ENCODE data around the gene OR51A7.
"Not testable (repeated sequence)": the region's sequence is repeated elsewhere in the genome, so short reads cannot be mapped to it uniquely, and the experiment has no call there.

OR51A7 gene, protein sequence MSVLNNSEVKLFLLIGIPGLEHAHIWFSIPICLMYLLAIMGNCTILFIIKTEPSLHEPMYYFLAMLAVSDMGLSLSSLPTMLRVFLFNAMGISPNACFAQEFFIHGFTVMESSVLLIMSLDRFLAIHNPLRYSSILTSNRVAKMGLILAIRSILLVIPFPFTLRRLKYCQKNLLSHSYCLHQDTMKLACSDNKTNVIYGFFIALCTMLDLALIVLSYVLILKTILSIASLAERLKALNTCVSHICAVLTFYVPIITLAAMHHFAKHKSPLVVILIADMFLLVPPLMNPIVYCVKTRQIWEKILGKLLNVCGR

DNA sequence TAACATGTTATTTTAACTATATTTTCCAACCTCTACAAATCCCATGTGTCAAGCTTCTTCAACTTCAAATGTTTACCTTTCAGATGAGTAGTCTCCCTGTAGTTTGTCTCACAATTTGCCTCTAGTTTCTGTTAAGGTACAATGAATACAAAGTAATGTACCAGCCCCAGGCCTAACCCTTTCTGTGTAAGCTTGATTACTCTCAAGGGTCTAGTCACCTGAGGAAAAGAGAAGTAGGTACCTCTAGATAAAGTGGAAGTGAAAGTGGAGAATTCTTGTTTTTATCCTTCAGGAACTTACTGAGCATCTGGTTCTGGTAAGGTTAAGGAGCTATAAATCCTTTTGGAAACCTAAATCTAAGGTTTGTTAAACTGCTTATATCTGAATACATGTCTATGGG lies at the start of gene OR51A7:
TSS of gene OR51A7 (plus strand) at position 300 of the 400 bp plus-strand sequence. CDS start 3,587 bp downstream, outside the sequence.
- no peak for DNase-seq

DNA sequence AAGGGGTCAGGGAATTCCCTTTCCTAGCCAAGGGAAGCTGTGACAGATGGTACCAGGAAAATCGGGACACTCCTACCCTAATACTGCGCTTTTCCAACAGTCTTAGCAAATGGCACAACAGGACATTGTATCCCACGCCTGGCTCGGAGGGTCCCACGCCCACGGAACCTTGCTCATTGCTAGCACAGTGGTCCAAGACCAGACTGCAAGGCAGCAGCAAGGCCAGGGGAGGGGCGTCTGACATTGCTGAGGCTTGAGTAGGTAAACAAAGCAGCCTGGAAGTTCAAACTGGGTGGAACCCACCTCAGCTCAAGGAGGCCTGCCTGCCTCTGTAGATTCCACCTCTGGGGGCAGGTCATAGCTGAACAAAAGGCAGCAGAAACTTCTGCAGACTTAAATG lies 49.3 kb upstream of the OR51A7 start:
- not testable (repeated sequence) for DNase-seq

DNA sequence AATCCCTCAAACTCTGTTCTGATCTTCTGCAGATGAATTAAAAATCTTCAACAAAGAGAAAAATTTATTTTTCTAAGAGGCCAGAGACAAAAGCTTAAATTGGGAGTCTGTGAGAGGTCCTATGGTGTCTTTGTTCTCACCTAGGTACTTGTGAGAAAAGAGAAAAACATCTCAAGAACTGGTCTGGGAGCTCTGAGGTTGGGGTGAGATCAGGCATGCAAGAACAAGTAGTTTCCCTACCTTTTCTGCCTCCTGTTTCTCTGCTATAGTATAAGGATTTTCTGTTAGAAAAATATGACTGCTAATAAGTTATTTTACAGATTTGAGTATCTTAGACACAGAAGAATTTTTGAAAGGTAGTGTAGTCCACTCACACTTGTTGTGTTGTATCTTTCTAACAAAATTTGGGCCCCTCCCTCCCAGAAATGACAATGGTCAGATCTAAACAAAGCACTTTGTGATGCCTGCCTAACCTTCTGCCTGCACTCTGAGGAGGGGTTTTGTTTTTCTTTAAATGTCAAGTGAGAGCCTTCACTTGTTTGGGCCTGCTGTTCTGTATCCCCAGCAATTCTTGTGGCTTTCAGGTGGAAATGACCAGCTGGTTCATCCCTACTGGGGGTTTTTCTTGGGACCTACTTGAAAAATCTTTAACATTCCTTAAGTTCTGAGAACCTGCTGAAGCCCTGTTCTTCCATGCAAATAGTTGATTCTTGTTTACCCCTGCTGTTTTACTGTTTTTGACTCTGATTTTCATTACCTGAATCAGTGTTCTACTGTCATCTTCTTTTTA lies 40.9 kb upstream of the OR51A7 start:
- DNase-seq: no peak

DNA sequence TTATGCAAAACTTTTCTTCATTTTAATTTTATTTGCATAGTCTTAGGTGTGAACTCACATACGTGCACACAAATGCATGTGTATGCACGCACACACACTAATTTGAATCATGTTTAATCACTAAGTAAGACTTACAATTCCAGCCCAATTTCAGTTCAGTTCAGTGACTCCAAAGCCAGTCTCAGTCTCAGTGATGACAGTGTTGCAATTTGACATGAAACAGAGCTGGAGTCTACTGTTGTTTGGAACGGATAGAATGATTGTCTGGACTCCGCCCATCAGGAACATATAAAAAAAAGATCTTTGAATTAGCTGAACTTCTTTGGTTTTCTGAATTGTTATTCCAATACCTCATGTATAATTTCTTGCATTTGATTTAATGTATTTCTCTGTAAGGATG lies 39.7 kb upstream of the OR51A7 start:
- no peak for DNase-seq

DNA sequence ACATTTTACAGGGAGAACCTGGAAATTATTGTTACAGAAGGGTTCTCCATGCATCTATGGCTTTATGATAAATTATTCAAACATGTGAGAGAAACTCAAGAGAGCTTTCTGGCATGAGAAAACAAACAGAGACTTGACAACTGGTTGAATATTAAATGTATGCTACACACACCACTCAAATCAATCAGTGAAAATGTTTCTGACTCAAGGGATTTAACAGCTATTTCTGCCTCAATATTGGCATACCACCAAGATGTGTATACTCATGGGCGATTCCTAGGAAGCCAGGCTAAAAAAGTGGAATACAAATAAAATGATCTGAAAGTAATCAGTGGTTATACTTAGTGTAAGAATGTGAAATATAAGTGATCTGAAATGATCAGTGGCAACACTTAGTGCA lies 37.7 kb upstream of the OR51A7 start:
- DNase-seq: no peak

DNA sequence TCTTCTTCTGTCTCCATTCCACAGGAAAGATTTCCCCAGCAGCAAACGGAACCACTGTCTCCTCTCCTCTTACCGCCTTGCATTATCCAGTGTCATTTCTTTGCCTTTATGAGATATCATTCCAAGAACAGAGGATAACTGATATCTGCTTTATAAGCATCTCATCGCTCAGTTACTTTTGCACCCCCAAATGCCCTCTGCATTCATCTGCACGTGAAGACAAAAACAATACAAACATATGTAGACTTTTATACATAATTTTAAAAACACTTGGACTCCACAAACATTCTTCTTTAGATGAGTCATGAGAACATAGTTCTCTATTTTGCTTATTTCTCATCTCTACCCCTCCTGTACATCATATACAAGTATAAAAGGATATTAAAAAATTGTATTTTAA lies 22.4 kb upstream of the OR51A7 start:
- DNase-seq: no peak

DNA sequence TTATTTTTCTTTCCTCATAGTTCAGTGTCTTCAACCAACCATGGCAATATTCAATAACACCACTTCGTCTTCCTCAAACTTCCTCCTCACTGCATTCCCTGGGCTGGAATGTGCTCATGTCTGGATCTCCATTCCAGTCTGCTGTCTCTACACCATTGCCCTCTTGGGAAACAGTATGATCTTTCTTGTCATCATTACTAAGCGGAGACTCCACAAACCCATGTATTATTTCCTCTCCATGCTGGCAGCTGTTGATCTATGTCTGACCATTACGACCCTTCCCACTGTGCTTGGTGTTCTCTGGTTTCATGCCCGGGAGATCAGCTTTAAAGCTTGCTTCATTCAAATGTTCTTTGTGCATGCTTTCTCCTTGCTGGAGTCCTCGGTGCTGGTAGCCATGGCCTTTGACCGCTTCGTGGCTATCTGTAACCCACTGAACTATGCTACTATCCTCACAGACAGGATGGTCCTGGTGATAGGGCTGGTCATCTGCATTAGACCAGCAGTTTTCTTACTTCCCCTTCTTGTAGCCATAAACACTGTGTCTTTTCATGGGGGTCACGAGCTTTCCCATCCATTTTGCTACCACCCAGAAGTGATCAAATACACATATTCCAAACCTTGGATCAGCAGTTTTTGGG lies 21.6 kb upstream of the OR51A7 start, which contains the start of gene OR51T1:
TSS of gene OR51T1 (plus strand) at position 41 of the 641 bp plus-strand sequence. CDS start at position 41, 0 bp downstream.
- DNase-seq: no peak

DNA sequence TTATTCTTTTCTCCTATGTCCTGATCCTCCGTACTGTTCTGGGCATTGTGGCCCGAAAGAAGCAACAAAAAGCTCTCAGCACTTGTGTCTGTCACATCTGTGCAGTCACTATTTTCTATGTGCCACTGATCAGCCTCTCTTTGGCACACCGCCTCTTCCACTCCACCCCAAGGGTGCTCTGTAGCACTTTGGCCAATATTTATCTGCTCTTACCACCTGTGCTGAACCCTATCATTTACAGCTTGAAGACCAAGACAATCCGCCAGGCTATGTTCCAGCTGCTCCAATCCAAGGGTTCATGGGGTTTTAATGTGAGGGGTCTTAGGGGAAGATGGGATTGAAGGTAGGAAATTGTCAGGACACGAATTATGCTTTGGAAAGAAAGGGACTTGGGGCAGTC lies 21.0 kb upstream of the OR51A7 start:
- DNase-seq: no peak

DNA sequence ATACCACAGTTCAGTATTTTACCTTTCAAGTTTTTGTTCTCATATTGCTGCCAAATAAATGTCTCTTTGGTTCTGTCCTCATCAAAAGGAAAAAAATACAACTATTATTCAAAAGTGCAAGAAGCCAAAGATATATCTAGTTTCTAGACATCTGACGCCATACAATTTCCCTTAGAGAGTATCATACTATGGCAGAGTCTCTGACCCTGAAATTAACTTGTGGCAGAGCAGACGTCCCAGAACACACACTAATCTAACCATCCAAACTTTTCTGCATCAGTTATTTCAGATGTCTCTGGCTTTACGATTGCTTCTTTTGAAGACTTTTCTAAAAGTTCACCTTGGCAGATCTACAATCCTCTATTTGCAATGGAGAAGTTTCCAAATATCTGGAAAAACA lies 19.2 kb upstream of the OR51A7 start:
- DNase-seq: no peak

DNA sequence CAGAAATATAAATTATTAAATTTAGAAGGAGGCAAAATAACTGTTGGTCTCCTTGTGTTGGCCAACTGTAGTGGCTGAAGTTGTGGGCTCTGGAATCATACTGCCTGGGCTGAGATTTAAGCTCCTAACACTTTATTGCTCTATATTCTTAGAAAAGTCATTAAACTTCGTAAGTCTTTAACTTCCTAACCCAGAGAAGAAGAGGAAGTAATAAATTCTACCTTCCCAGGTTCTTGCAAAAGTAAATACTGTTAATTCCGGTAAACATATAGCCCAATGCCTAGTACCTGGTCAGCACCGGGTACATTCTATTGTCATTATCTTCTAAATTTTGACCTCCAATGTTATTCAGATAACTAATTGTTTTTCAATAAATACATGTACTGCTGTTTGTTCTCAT lies 17.4 kb upstream of the OR51A7 start:
- no peak for DNase-seq

DNA sequence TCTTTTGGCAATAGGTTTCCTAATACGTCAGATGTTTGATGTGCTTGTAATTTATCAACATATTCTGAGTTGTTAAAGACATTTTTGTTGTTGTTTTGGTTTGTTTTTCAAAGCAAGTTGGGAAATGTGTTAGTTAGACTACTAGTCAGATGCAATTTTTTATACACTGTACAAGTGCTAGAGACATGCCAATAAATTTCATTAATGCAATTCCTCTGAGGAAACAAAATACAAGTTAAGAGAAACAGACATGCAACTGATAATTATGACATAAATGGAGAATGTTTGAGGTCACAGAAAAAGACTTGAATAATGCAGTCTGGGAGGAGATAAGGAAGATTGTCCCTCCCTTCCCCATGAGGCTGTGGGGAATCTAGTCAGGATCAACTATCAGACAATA lies 16.0 kb upstream of the OR51A7 start:
- DNase-seq: no peak

DNA sequence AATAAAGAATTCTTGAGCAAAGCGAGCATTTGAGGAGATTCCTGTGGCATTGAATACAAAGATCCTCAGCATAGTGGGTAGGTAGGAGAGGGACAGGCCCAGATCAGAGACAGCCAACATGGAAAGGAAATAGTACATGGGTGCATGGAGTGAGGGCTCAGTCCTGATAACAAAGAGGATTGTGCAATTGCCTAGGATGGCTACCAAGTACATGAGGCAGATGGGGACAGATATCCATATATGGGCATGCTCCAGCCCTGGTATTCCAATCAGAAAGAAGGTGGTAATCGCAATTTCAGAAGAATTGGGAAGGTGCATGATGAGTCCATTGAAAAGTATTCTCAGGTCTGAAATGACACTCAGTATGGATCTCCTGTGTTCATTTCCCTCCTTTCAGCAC lies 13.3 kb upstream of the OR51A7 start:
- DNase-seq: no peak

DNA sequence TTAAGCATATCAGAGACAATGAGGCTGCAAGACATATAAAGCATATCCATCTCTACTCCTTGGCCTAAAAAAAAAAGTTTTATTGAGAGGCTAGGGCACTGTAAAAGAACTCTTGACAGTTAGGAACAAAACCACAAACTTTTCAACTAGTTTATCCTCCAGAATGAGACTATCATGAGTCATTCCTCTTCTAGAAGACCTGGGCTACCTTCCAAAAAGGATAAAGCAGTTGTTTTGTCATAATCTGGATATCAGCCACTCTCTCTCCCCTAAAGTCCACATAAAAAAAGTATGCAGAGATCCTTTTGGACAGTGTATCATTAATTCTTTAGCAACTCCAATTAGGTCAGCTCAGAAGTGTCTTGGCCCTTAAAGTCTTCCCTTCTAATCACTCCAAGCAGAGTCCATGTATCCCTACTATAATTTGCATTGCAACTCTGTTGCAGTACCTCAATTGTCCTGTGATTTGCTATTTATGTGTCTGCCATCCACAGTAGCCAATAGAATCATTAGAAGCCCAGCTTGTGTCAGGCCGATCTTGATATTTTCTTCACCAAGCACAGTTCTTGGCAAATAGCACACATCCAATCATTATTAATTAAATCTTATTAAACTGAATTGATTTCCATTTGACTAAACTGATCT lies 11.5 kb upstream of the OR51A7 start:
- DNase-seq: peak; percentile 50

DNA sequence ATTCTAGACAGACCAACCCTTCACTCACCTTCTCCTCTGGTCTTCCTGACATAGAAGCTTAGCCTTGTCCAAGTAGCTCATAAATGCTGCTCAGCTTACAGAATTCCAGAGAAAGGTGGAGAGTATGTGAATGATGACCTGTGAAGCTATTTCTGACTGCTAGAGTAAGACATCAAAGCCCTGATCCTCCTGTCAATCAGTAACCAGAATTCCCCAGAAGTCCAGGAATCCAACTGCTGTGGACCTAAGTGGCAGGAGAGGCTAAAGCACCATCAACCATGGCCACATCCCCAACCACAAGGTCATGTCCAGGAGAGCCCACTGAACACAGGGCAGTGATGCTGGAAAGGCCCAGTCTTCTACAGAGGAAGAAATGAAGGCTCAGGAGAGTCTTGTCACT lies 13.0 kb downstream of the OR51A7 start:
- no peak for DNase-seq

DNA sequence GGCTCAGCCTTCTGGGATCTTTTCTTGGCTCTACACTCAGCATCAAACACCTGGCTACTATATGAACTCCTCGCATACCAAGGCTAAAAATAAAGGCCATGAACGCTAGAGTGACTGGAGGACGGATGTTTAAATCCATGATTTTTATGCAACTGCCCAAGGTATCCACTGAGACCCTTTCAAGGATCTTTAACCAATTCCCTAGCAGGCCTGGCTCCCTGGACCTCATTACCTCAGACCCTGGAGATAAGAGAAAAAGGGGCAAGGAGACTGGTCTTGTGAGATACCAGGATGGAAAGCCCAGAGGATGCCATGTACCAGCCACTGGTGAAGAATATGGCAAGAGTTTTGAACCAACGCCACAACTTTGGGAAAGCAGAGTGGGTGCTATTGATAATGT lies 15.7 kb downstream of the OR51A7 start, which contains the start of gene OR51G2:
TSS of gene OR51G2 (minus strand) at position 101 of the 400 bp plus-strand sequence. CDS start 3,687 bp downstream, outside the sequence.
- no peak for DNase-seq

DNA sequence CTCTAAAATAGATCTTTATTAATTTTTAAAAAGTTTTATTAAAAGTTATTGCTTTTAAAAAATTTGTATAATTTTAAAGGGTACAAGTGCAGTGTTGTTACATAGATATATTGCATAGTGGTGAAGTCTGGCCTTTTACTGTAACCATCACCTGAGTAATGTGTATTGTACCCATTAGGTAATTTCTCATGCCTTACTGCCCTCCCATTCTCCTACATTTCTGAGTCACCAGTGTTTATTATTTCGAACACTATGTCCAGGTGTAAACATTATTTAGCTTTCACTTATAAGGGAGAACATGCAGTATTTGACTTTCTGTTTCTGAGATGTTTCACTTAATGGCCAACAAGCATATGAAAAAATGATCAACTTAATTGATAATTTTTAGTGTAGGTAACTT lies 18.2 kb downstream of the OR51A7 start:
- DNase-seq: no peak

DNA sequence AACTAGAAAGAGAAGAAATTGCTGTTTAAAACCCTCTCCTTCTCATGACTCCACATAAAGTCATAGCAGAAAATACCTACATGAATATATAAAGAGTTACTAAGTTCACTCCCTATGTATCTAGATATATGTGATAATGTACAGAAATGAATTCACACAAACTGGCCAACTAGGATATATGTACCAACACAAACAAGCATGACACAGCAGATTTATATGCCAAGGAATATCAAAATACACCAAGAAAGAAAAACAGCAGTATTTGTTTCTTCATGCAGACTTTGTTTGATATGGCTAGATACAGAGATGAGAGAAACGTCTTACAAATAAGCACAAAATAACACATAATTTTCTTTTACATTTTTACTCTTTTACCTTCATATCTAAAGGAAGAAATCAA lies 18.7 kb downstream of the OR51A7 start:
- no peak for DNase-seq

DNA sequence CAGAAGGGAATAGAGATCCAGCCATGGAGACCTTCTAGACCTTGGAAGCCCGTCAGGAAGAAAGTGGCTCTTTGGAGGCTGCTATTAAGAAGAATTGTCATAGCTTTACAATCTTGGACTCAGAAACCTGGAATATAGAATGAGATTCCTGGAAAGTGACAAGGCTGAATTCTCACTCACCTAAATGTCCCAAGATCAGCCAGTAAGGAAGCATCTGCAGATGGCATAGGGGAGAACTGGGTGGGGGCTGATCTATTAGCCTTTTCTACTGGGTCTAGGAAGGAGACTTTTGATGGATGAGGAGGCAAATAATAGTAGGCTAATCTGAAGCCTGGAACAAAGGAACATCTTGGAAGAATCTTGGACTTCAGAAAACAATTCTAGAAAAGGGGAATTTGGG lies 20.7 kb downstream of the OR51A7 start, which contains the start of gene OR51G1:
TSS of gene OR51G1 (minus strand) at position 101 of the 400 bp plus-strand sequence. CDS start at position 101, 0 bp downstream.
- DNase-seq: no peak

DNA sequence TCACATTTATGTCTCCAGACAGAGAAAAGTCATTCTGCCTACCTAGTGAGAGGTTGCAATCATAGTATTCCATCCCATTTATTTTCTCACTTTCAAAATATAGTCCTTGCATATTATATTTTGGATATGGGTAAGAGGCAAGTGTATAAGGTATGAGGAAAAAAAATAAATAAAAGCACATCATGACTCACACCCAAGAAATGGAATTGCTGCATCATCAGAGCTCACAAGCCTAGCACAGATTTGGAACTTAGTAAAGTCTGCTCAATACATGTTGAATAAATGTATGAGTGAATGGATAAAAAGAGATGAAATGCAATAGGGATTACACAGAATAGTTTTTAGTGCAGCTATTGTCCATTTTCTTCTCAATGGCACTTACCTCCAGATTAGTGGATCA lies 23.0 kb downstream of the OR51A7 start:
- DNase-seq: no peak

DNA sequence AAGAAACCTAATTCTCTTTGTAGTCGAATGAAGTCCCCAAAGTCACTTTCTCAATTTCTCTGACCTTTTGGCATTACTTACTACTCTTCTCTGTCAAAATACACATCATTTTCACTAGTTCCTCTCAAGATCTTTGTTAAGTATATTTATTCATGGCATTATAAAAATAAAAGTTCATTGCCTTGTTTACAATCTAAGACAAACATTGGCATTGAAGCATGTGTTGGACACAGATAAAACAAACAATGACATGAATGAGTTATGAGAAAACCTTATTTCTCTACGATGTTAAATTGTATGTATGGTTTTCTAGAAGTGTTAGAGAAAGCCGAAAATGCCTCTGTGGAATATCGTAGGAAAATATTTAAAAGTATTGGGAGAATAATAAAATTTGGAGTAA lies 29.2 kb downstream of the OR51A7 start:
- no peak for DNase-seq

DNA sequence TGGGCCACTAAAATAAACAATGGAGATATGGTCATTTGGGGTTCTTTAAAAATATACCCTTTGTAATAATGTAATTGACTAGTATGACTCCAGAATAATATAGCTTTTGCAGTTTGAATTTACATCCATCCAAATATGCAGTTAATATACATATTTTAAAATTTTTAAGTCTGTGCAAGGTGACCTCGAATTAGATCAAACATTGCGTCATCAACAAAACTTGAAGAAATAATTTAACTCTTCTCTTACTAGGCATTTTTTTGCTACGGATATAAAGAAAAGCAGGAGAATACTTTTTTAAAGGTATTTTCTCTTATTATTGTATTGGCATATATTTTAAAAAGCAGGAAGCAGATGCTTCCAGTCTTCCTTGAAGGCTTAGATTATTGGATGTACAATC lies 33.2 kb downstream of the OR51A7 start:
- no peak for DNase-seq

DNA sequence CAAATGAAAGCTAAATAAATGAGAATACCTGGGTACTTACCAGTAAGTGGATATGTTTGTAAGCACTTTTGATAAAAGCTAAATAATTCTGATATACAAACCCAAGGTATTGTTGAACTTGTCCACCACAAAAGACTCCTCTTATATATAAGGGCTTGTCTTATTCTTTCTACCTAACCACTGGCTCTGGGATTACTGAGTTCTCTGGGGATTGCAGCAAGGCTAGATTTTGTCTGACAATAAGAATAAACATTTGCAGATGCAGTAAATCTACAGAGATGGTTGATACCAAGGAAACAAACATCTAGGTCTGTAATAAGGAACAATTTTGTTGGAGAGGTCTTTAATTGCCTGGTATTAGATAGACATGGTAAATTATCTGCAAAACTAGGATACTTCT lies 43.9 kb downstream of the OR51A7 start, which contains the start of gene OR51A4:
TSS of gene OR51A4 (minus strand) at position 101 of the 400 bp plus-strand sequence. CDS start 505 bp downstream, outside the sequence.
- no peak for DNase-seq

DNA sequence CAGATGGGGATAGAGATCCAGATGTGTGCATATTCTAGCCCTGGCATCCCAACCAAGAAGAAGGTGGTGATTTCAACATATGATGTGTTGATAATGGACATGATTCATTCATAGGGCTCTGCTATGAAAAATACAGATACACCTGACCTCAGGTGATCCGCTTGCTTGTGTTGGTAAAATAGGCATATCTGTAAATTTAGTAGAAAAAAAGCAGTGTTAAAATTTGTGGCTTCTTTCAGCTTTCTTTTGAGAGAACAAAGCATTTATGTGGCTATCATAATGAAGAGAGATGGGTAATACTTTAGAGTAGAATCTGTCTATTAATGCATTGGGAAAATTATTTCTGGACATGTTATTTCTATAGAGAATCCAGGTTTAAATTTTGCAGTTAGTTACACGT lies 52.0 kb downstream of the OR51A7 start, which contains the start of gene OR51A2:
TSS of gene OR51A2 (minus strand) at position 101 of the 400 bp plus-strand sequence. CDS start at position 101, 0 bp downstream.
- not testable (repeated sequence) for DNase-seq
